GM10847 (cell line): ENCODE measurements around the gene CDC20.

Experiments
- POLR2A ChIP-seq: IDR thresholded peaks from 2 replicates; pipeline ENCODE4 v1.6.1; 2011; ENCODE audit not compliant: insufficient read length; ENCODE audit errors: extremely low read depth

Gene CDC20

DNA sequence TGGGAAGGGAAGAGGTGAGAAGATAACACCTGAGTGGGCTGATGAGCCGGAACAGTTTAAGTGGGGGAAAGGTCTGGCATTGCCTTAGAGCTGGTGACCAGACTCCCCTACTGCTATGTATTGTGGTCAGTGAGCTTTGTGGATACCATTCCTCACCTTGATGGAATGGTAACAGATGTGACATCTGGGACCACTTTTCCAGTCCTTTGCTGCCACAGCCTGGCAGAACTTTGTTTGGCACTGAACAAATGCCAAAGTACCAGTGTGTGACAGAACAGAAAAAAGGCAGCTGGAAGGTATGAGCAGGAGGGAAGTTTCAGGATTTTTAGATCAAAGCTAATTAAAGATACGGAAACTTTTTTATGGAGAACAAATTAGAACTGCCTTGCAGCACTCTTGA lies 24.7 kb downstream of the CDC20 start:
- no peak for TF ChIP-seq POLR2A

DNA sequence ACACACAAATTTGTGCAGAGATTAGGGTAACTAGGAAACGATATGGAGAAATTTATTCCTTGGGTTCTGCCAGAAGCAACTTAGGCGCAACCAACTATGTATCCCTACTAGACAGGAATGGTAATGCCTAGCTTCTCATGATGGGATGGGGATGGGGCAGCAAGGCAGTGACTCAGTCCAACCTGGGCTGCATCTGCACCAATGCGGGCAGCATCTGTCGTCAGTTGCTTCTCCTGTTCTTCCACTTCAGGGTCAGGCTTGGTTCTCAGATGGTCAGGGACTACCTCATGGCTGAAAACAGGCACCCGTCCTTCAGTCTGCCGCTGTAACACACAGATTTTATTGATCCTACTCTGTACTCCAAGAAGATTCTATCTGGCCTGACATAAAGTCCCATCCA lies 27.9 kb downstream of the CDC20 start:
- TF ChIP-seq POLR2A: no peak

DNA sequence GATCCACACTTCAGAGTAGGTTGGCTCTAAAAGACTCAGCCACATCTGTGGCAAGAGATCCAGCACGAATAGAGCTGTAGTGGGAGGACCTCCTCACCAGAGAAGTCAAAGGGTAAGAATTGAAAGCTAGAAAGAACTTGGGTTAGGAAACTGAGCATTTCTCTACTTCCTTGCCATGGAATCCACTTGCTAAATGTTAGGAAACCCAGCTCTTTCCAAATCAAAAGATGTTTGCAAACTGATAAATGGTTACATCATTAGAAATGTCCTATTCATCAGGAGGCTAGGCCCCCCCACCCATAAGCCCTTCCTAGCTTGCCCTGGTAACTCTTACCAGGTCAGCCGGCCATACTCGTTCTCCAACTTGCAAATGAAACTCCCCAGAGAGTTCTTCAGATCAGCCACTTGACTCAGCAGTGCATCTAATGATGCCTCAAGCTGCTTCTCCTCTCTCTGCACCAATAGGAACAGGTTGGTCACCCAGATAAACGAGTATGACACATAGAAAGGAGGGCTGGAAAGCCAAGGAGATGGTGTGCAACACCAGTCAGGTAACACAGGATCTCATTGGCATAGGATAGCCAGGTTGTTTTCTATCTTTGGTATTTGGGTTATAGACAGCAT lies 29.3 kb downstream of the CDC20 start:
- TF ChIP-seq POLR2A: no peak

- no peak for TF ChIP-seq POLR2A
Observed at GRCh38 chr1:43388613-43389012, 29.8 kb downstream of the CDC20 start.

DNA sequence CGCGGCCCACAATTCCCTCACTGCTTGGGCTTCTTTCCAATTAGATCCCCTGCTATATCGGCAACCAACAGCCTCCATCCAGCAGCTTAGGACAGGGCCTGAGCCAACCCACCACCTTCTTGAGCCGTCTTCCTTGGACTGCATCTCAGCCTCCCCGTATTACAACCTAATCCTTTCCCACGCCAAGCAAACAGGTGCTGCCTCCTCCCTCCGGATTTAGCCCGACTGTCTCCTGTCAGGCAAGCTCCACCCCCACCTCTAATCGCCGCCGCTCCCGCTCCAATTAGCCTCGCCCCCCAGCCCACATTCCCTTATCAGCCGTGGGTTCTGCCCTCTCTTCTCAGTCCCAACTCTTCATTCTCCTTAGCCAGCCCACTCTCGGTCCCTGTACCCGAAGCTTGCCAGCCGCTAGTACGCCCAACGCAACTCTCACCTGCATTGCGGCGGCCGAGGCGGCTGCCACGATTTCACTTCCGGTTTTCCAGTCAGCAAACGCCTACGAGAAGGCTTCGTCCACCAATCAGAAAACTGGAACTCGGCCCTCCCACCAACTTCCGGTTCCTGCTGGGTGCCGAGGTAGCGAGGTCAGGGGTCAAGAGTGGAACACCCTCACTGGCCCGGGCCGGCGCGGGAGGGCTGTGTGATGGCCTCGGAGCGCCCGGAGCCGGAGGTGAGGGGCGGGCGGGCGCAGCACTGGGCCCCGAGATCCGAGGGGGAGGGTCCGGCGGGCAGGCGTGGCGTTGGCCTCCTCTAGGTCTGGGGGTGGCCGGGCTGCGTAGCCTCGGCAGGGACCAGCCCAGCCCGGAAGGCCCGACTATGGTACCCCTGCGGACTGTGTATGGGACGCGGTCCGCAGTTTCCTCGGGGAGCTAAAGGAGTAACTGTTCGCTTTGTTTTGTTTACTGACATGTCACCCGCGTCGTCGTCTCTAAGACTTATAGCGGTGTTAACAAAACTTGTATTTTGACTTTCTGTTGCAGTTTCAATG lies 30.8 kb downstream of the CDC20 start, which contains the start of the genes MED8 and SZT2:
Gene MED8, minus strand, starts transcription at position 475 of the 988 bp plus-strand sequence. Its CDS starts 36 bp downstream, at position 439.
Gene SZT2, plus strand, starts transcription at position 574 of the 988 bp plus-strand sequence. Its CDS starts 70 bp downstream, at position 644.
- peak; percentile 82 for TF ChIP-seq POLR2A

DNA sequence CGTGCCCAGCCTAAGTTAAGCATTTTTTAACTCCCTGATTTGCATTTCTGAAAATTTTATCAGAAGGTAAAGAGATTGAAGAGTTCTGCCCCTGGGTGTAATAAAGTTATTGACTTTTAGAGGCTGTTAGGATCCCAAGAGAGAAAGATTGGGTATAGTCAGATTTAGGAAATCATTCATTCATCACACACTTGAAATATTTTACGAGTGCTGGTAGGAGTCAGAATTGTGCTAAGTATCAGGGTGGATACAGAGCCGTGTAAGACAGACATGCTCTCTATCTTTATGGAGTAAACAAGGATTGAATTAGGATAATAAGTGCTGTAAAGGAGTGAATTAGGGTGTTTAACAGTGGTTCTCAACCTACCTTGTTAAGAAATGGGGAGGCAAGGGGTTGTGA lies 33.9 kb downstream of the CDC20 start:
- no peak for TF ChIP-seq POLR2A

DNA sequence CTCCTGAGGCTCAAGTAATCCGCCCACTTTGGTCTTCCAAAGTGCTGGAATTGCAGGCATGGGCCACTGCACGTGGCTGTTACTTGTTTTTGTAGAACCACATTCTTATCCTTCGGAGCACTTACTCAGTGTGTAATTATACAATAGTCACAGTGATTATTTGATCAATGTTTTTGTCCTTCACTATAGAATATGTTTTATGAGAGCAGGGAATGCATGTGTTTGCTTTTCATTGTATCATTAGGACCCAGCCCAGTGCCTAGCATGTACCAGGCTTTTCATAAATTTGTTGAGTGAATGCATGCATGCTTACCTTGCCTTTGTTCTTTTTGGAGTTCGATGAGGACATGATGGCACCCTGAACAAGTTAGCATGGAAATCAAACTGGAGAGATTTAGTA lies 36.7 kb downstream of the CDC20 start:
- TF ChIP-seq POLR2A: no peak

GRCh38 chr1:43396059-43396458 lies 37.3 kb downstream of the CDC20 start:
- no peak for TF ChIP-seq POLR2A

DNA sequence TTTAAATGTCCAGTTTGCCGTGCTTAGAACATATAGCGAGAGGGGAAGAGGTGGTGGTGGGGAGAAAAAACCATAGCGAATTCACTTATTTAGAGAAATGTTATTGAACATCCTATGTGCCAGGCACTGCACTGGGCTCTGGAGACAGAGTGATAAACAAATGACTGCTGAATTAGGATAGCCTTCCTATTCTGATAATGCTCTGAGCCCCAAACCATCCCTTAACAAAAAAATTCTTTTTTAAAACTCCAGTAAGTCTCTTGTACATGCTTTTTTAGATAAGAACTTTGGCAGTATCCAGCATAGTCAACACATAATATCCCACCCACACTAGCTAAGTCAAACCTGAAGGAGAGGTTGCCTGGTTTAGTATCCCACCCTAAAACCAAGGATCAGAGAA lies 39.4 kb downstream of the CDC20 start:
- no peak for TF ChIP-seq POLR2A

- TF ChIP-seq POLR2A: no peak
Observed at GRCh38 chr1:43402089-43402865, 43.5 kb downstream of the CDC20 start.

DNA sequence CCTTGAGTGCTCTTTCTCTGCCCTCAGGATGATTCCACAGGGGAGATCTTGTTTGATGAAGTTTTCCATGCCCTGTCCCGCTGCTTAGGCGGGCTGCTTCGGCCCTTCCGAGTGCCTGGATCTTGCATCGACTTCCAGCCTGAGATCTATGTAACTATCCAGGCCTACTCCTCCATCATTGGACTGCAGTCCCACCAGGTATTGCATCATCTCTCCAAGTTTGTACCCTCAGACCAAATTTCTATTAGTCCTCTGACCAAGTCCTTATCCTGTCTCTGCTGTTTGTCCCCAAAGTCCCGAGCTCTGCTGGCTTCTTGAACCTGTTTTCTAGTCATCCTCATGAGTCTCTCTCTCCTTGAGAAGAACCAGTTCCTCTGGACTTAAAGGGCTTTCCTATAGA lies 45.6 kb downstream of the CDC20 start:
- TF ChIP-seq POLR2A: no peak

DNA sequence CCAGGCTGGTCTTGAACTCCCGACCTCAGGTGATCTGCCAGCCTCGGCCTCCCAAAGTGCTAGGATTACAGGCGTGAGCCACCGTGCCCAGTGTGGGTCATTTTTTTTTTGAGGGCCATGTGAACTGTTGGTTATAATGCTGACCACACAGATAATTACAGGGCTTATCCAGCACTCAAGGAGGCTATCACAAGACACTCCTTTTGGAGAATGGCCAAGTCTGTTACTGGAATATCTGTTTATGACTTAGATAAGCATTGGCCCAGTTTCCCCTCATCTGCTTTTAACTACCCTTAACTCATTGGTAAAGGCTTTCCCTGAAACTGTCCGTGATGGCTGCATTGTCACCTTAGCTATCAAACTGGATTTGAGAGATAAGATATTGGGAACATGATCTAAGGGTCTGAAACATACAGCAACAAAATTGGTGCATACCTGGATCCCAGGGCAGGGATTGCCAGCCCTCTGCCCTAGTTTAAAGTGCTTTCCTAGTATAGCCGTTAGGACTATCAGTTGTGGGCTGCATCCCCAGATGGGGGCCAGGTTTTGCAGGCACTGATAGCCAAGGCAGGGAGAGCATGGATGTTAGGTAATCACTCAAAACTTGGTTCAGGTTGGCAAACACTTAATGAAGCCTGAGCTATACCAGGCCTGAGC lies 46.6 kb downstream of the CDC20 start:
- no peak for TF ChIP-seq POLR2A

- no peak for TF ChIP-seq POLR2A
Observed at GRCh38 chr1:43405876-43406234, 47.1 kb downstream of the CDC20 start.

GRCh38 chr1:43410571-43410970 lies 51.8 kb downstream of the CDC20 start:
- TF ChIP-seq POLR2A: no peak
